ENCODE measurements around the gene GRK4.
A peak's percentile ranks its signal among the peaks of the same experiment; 100 is the strongest.
"Not testable (repeated sequence)": the region's sequence is repeated elsewhere in the genome, so short reads cannot be mapped to it uniquely, and the experiment has no call there.

Gene GRK4

DNA sequence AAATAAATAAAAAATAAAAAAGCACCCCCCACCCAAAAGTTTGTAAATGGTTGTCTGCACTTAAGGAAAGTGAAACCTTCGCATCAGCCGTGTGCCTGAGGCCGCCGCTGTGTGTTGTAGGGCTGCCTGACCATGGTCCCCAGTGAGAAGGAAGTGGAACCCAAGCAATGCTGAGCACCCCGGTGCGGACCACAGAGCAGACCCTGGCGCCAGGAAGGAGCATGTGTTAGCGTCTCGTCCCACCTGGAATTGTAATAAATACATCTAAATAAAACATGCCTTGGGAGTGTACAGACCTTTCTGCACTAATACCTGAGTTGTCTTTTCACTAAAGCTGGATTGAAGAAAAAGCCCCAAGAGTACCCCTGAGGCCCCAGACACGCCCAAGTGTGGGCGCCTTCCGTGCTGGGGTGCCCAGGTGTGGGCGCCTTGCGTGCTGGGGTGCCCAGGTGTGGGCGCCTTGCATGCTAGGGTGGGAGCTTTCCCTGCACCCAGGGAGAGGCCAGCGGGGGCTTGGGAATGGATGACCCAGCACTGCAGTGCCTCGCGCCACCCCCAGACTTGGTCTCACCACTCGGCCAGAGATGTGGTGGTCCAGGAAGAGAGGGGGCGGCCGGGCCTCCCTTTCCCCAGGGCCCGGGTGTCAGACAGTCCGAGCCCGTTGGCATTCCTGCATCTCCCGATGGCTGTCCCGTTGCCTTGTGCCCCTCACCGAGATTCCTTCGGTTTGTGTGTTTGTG lies 77.3 kb downstream of the GRK4 start:
- no peak for DNase-seq (ENCODE audit: low spot score)

DNA sequence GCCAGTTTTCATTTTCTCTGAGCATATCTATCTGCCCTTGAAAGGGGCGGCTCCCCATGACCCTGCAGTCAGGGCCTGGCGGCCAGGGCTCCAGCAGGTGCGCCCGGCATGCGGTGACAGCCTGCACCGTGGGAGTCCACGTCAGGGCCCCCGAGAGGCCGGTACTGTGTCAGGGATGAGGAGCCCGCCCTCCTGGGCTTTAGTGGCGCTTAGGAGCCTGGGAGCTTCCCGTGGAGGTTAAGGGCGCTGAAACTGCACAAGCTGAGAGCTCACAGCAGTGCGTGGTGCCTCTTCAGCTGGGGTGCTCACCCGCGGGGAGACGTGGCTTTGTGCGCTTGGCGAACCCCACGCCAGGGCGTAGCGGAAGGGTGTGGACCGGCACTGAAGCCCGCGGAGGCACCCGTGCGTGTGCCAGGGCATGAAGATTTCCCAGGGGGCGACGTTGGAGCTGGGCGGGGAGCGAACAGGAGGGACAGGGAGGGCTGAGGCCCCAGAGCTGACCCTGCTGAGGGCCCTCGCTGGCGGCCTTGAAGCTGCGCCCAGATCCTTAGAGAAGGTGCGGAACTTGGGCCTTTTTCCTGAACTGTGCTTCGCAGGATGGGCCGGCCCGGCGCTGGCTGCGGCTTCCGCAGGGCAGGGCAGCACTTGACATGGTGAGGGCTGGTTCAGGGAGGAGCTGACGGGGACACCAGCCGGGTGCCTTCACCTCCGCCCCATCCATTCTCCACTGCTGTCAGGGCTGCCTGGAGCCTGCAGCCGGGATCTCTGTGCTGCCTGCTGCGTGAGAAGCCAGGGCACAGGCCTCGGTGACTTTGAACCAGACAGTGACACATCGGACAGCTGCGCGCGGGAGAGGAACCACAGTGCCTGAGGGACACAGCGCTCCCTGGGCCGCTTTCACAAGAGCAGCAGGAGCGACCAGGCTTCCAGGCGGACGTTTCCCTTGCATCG lies 78.1 kb downstream of the GRK4 start:
- DNase-seq (ENCODE audit: low spot score), result peak; percentile 81

GRCh38 chr4:3042226-3042625 lies 78.9 kb downstream of the GRK4 start:
- DNase-seq (ENCODE audit: low spot score), result no peak

- no peak for DNase-seq (ENCODE audit: low spot score)
Measured at GRCh38 chr4:3043282-3044020, 80.1 kb downstream of the GRK4 start.

GRCh38 chr4:3044870-3045819 lies 81.8 kb downstream of the GRK4 start:
- peak; percentile 49 for DNase-seq (ENCODE audit: low spot score)

GRCh38 chr4:3046162-3046561 lies 82.8 kb downstream of the GRK4 start:
- DNase-seq (ENCODE audit: low spot score), result no peak

- DNase-seq (ENCODE audit: low spot score), result no peak
Measured at GRCh38 chr4:3046623-3047022, 83.3 kb downstream of the GRK4 start.

DNA sequence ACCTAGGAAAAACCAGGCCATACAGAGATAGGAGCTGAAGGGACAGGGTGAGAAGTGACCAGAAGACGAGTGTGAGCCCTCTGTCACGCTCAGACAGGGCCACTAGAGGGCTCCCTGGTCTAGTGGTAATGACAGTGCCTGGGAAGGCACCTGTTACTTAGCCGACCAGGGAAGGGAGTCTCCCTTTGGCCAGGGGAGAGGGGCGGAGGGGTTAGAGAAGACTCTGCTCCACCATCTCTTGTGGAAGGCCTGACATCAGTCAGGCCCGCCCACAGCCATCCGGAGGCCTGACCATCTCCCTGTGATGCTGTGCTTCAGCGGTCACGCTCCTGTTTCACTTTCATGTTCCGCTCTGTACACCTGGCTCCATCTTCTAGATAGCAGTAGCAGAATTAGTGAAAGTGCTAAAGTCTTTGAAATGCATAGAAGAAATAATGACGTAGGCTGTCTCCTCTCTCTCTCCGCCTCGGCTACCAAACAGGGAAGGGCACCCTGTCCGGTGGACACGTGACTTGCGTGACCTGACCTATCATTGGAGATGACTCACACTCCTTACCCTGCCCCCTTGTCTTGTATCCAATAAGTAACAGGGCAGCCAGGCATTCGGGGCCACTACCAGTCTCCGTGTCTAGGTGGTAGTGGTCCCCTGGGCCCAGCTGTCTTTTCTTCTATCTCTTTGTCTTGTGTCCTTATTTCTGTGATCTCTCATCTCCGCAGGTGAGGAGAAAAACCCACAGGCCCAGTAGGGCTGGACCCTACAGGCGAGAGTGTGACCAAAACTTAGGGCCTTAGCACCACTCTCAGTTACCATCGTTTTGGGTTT lies 84.3 kb downstream of the GRK4 start:
- peak; percentile 61 for DNase-seq (ENCODE audit: low spot score)

DNA sequence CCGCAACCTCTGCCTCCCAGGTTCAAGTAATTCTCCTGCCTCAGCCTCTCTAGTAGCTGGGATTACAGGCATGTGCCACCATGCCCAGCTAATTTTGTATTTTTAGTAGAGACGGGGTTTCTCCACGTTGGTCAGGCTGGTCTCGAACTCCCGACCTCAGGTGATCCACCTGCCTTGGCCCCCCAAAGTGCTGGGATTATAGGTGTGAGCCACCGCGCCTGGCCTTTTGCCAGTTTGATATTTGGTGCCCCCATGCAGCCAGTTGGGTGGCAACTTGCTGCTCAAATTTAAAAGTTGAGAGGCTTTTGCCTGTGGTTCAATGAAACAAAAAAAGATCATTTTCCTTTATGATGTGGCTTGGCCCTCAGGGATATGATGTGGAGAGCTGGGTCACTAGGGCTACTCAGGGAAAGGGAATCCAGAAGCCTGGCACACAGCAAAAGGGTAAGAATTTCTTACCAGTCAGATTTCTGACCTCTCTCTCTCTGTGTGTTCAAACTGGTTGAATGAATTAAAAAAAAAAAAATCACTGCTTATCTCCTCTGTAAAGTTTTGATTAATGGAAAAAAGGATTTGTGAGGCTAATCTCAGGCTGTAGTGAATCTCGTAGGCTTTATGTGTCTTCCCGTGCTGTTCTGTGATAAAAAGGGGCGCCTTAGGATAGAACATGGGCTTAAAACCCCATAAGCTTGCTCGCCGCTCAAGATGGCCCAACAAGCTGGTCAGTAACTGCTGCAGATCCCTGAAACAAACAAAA lies 87.9 kb downstream of the GRK4 start:
- DNase-seq (ENCODE audit: low spot score), result not testable (repeated sequence)

GRCh38 chr4:3054169-3054759 lies 90.9 kb downstream of the GRK4 start:
- DNase-seq (ENCODE audit: low spot score), result no peak

DNA sequence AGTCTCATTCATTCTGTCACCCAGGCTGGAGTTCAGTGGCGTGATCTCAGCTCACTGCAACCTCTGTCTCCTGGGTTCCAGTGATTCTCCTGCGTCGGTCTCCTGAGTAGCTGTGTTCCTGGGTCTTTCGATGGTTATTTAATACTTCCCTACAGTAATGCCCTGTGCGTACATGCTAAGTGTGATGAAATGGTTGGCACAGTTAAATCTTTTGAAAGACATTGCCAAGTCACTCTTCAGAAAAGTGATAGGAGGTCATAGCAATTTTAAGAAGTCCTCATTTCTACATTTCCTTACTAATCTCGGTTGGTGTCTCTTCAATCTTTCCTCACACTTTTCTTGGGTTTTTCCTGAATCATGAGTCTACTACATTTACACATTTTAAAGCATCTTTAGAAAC lies 96.6 kb downstream of the GRK4 start:
- no peak for DNase-seq (ENCODE audit: low spot score)

DNA sequence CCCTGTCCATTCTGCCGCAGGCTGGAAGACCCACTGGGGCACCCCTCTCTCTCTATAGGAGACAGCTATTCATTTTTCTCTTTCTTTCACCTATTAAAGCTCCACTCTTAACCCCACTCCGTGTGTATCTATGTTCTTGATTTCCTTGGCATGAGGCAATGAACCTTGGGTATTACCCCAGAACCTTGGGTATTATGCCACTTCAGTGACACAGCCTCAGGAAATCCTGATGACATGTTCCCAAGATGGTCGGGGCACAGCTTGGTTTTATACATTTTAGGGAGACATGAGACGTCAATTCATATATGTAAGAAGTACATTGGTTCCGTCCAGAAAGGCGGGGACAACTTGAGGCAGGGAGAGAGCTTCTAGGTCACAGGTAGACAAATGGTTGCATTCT lies 97.6 kb downstream of the GRK4 start:
- DNase-seq (ENCODE audit: low spot score), result no peak

DNA sequence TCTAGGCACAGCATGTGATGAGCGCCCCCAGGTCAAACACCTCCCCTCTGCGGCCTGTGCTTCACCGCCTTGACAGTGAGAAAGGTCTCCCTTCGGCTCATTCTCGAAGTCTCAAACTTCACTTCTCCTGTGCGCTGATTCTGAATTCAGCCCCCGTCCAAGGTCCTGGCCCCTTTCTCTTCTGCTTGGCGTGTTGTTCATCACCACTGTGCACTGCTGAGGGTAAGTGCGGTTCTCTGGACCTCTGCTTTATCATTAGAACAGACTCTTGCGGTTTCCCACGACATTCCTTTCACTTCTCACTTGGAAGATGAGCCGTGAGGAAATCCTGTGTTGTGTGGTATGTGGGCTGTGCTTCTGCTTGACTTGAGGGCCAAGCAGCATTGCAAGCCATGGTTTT lies 99.1 kb downstream of the GRK4 start:
- DNase-seq (ENCODE audit: low spot score), result no peak

DNA sequence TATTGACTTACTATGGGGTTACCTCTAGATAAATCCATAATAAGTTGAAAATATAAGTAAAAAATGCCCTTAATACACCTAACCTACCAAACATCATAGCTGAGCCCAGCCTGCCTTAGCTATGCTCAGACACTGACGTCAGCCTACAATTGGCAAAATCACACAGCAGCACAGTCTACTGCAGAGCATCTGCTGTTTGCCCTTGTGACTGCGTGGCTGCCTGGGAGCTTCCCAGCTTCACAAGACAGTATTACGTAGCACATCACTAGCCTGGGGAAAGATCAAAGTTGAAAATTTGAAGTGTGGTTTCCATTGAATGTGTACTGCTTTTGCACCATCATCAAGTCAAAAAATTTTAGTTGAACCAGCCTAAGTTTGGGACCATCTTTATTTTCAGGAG lies 102.2 kb downstream of the GRK4 start:
- no peak for DNase-seq (ENCODE audit: low spot score)

GRCh38 chr4:3066836-3067400 lies 103.5 kb downstream of the GRK4 start:
- DNase-seq (ENCODE audit: low spot score), result no peak

DNA sequence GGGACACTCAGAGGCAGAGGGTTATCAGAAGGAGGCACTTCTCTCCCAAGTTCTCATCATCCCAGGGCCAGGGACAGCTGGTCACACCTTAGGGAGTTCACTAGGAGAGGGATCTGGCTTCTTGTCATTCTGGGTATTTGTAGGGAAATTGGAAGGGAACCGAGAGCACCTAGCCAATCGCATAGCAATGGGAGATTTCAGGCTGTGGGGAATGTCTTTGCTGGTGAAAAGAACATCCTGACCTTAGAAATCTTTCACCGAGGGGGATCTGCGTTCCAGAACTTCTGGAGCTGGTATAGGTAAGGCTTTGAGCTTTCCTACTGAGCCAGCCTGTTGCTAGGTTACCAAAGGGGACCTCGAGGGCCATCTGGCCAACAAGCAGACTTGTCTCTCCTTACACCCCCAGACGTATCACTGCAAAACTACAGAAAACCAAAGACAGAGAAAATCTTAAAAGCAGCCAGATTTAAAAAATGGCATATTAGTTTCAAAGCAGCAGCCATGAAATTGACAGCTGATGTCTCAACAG lies 104.2 kb downstream of the GRK4 start:
- DNase-seq (ENCODE audit: low spot score), result no peak

DNA sequence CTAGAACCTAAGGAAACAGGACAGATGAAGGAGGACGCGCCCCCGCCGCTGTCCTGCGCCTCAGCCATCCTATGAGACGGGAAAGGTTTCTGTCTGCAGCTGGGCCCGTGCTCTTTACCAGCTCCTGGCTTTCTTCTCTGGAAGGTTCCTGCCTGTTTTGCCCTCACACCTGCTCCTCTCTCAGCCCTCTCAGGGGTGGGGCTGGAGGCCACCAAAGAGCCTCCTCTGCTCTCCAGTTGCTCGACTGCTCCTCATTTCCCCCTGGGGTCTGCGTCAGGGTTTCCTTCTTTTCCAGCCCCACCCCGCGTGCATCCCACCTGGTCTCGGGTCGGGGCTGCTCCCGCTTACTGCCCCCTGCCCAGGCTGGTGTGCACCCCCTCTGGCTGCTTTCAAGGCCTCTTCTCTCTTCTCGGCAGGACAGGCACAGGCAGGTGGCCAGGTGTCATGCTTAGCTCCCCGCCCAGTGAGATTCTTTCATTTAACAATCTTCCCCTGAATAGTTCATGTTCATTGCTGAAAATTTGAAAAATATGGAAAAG lies 106.4 kb downstream of the GRK4 start:
- DNase-seq (ENCODE audit: low spot score), result no peak

- DNase-seq (ENCODE audit: low spot score), result peak; percentile 10
Measured at GRCh38 chr4:3070709-3071500, 107.5 kb downstream of the GRK4 start.

Measured in SW480 (cell line).